H9 (cell line): ENCODE data around the gene BRICD5. TPM values are rescaled to one million over a fixed set of nuclear protein-coding genes. Genes with fewer than 3 reads are reported as not detected.

Source experiments
- DNase-seq: peaks from one replicate; pipeline ENCODE4 v3.0.0-alpha.2; 2017
- H2AFZ ChIP-seq: one replicate; pipeline ENCODE4 v1.6.1; 2013; ENCODE audit warnings: mild to moderate bottlenecking, low read length, control low read depth, moderate library complexity
- H2AK5ac ChIP-seq: 2 replicates; pipeline ENCODE4 v1.6.1; 2013; ENCODE audit warnings: low read length, control low read depth, mixed read lengths; ENCODE audit not compliant: insufficient read length
- H2BK120ac ChIP-seq: one replicate; pipeline ENCODE4 v1.6.1; 2013; ENCODE audit warnings: low read depth, mild to moderate bottlenecking, low read length, control low read depth, inconsistent platforms; ENCODE audit not compliant: poor library complexity, severe bottlenecking
- H2BK12ac ChIP-seq: 2 replicates; pipeline ENCODE4 v1.6.1; 2013; ENCODE audit warnings: low read length, control low read depth, mixed read lengths, low read depth; ENCODE audit not compliant: insufficient read length
- H2BK15ac ChIP-seq: 2 replicates; pipeline ENCODE4 v1.6.1; 2013; ENCODE audit warnings: low read depth, low read length, control low read depth
- H2BK20ac ChIP-seq: one replicate; pipeline ENCODE4 v1.6.1; 2013; ENCODE audit warnings: low read depth, mild to moderate bottlenecking, low read length, control low read depth, inconsistent platforms; ENCODE audit not compliant: poor library complexity, severe bottlenecking
- H2BK5ac ChIP-seq: 2 replicates; pipeline ENCODE4 v1.6.1; 2013; ENCODE audit warnings: low read length, control low read depth, mixed read lengths; ENCODE audit not compliant: insufficient read length
- H3K14ac ChIP-seq: 2 replicates; pipeline ENCODE4 v1.6.1; 2013; ENCODE audit warnings: low read length, control low read depth; ENCODE audit not compliant: insufficient read depth
- H3K18ac ChIP-seq: 2 replicates; pipeline ENCODE4 v1.6.1; 2013; ENCODE audit warnings: low read depth, mild to moderate bottlenecking, mixed read lengths, low read length, control low read depth; ENCODE audit not compliant: insufficient read length
- H3K23ac ChIP-seq: 2 replicates; pipeline ENCODE4 v1.6.1; 2013; ENCODE audit warnings: low read length, control low read depth, mixed read lengths, low read depth; ENCODE audit not compliant: insufficient read length
- H3K23me2 ChIP-seq: 2 replicates; pipeline ENCODE4 v1.6.1; 2013; ENCODE audit warnings: low read depth, mild to moderate bottlenecking, mixed read lengths, low read length, control low read depth; ENCODE audit not compliant: insufficient read length, poor library complexity, severe bottlenecking
- H3K27ac ChIP-seq: 2 replicates; pipeline ENCODE4 v1.5.1; 2013; ENCODE audit warnings: low read length, control low read depth, mixed read lengths, low read depth; ENCODE audit not compliant: insufficient read length
- H3K27me3 ChIP-seq: 2 replicates; pipeline ENCODE4 v1.6.1; 2013; ENCODE audit warnings: low read length, control low read depth, inconsistent platforms; ENCODE audit not compliant: insufficient read depth
- H3K4ac ChIP-seq: 2 replicates; pipeline ENCODE4 v1.6.1; 2013; ENCODE audit warnings: low read depth, mild to moderate bottlenecking, control low read depth, inconsistent platforms, low read length, moderate library complexity
- H3K4me1 ChIP-seq: 2 replicates; pipeline ENCODE4 v1.6.1; 2013; ENCODE audit warnings: low read length, control low read depth, inconsistent platforms; ENCODE audit not compliant: insufficient read depth
- H3K4me2 ChIP-seq: 2 replicates; pipeline ENCODE4 v1.6.1; 2013; ENCODE audit warnings: low read length, control low read depth, mixed read lengths; ENCODE audit not compliant: insufficient read length, insufficient read depth
- H3K56ac ChIP-seq: 2 replicates; pipeline ENCODE4 v1.6.1; 2013; ENCODE audit warnings: low read depth, mild to moderate bottlenecking, mixed read lengths, low read length, control low read depth; ENCODE audit not compliant: insufficient read length
- H3K79me1 ChIP-seq: 2 replicates; pipeline ENCODE4 v1.6.1; 2013; ENCODE audit warnings: low read depth, mild to moderate bottlenecking, moderate library complexity, low read length, control low read depth, inconsistent platforms; ENCODE audit not compliant: insufficient read depth, poor library complexity, severe bottlenecking
- H3K79me2 ChIP-seq: 2 replicates; pipeline ENCODE4 v1.6.1; 2013; ENCODE audit warnings: low read length, control low read depth, inconsistent platforms; ENCODE audit not compliant: insufficient read depth
- H3K9ac ChIP-seq: 2 replicates; pipeline ENCODE4 v1.6.1; 2013; ENCODE audit warnings: low read length, control low read depth, mixed read lengths; ENCODE audit not compliant: insufficient read length; ENCODE audit errors: extremely low read depth
- H3K9me3 ChIP-seq: one replicate; pipeline ENCODE4 v1.6.1; 2013; ENCODE audit warnings: low read depth, low read length, inconsistent platforms; ENCODE audit not compliant: control insufficient read depth
- H3T11ph ChIP-seq: one replicate; pipeline ENCODE4 v1.6.1; 2013; ENCODE audit warnings: mild to moderate bottlenecking, low read length, control low read depth, inconsistent platforms
- H4K20me1 ChIP-seq: one replicate; pipeline ENCODE4 v1.6.1; 2013; ENCODE audit not compliant: control insufficient read depth, insufficient read length, insufficient read depth
- H4K5ac ChIP-seq: 2 replicates; pipeline ENCODE4 v1.6.1; 2013; ENCODE audit warnings: low read depth, mild to moderate bottlenecking, mixed read lengths, low read length, control low read depth; ENCODE audit not compliant: insufficient read length
- H4K8ac ChIP-seq: replicated peaks from 2 replicates; pipeline ENCODE4 v1.6.1; 2013; ENCODE audit warnings: low read length, control low read depth, mixed read lengths, low read depth; ENCODE audit not compliant: insufficient read length
- H4K91ac ChIP-seq: 2 replicates; pipeline ENCODE4 v1.6.1; 2013; ENCODE audit warnings: low read depth, mild to moderate bottlenecking, moderate library complexity, mixed read lengths, low read length, control low read depth; ENCODE audit not compliant: insufficient read length
- H3K27ac Mint-ChIP-seq, 3 experiments: 2 replicates in 2 of 3; 3 replicates in 1 of 3; pipeline ENCODE4 v1.8.0; 2020 to 2021; ENCODE audit warnings: mixed read lengths in 3 of 3, mild to moderate bottlenecking in 1 of 3, moderate library complexity in 1 of 3
- H3K27me3 Mint-ChIP-seq: 2 replicates; pipeline ENCODE4 v1.8.0; 2021; ENCODE audit warnings: low read depth, mild to moderate bottlenecking, moderate library complexity, mixed read lengths
- H3K36me3 Mint-ChIP-seq, 3 experiments: 2 replicates in 2 of 3; 3 replicates in 1 of 3; pipeline ENCODE4 v1.8.0; 2020 to 2021; ENCODE audit warnings: low read depth in 3 of 3, mixed read lengths in 3 of 3; ENCODE audit not compliant: insufficient read depth in 1 of 3
- H3K4me1 Mint-ChIP-seq, 2 experiments: 2 replicates each; pipeline ENCODE4 v1.8.0; 2020; ENCODE audit warnings: mixed read lengths in 2 of 2
- H3K4me3 Mint-ChIP-seq, 2 experiments: 2 replicates in 1 of 2; 3 replicates in 1 of 2; pipeline ENCODE4 v1.8.0; 2020 to 2021; ENCODE audit warnings: mild to moderate bottlenecking in 2 of 2, mixed read lengths in 2 of 2, moderate library complexity in 1 of 2
- H3K9me3 Mint-ChIP-seq, 2 experiments: 2 replicates in 1 of 2; 3 replicates in 1 of 2; pipeline ENCODE4 v1.8.0; 2020; ENCODE audit warnings: mild to moderate bottlenecking in 2 of 2, mixed read lengths in 2 of 2, moderate library complexity in 1 of 2
- WGBS: extraction: QIAGEN DNeasy Blood & Tissue Kit; methylation state at CpG from one replicate; pipeline ENCODE4 v1.1.7; 2013; ENCODE audit warnings: missing lambda C conversion rate, low lambda C conversion rate, mixed read lengths; ENCODE audit not compliant: insufficient read length; ENCODE audit errors: extremely low coverage; 5-methylcytosine and 5-hydroxymethylcytosine counted together
- total RNA-seq: library from RNA; stranded (reverse); gene quantifications from 2 replicates; pipeline ENCODE4 v1.2.1, GENCODE V29; 2021
- TF ChIP-seq, protein P1 (sequence below): fragments of 200-600 bp; sonication (generic); conservative IDR thresholded peaks from 3 replicates; pipeline ENCODE4 v1.8.0; 2021; ENCODE audit warnings: antibody characterized with exemption, mild to moderate bottlenecking

The BRICD5 gene
- total RNA-seq, 1 experiment from 2014 or later, result 11.9 TPM

DNA sequence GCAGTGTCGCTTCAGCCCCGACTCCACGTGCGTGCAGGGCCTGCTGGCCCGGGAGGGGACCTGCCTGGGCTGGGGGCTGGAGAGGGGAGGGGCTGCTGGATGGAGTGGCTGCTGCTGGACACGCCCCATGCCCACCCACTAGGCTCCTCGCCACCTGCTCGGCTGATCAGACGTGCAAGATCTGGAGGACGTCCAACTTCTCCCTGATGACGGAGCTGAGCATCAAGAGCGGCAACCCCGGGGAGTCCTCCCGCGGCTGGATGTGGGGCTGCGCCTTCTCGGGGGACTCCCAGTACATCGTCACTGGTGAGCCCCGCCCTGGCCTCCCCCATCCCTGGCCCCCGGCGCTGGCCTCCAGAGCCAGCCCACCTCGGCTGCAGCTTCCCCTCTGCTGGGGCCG lies 2.4 kb downstream of the BRICD5 start:
- Histone ChIP-seq H3K79me2 (peaks cover under 1% of the 10 kb centered on the region; the same call in 1 of the 2 replicates), H4K8ac (no peak overlapping the region), H3K4me1 (no peaks in the 10 kb centered on the region; the same call in 1 of the 2 replicates), H2AFZ (no peak overlapping the region), H3K9me3 (no peaks in the 10 kb centered on the region), H3K23ac (no peak overlapping the region), H3K56ac (no peak overlapping the region), H2BK5ac (no peak overlapping the region), H4K5ac (no peak overlapping the region), H3K4ac (no peak overlapping the region), H2BK20ac (no peak overlapping the region), H3K18ac (no peak overlapping the region), H3K27me3 (no peaks in the 10 kb centered on the region), H3K9ac (no peak overlapping the region), H4K91ac (no peak overlapping the region), H3K79me1 (peaks cover 5% of the 10 kb centered on the region), H3T11ph (no peak overlapping the region), H2BK15ac (no peak overlapping the region), H2AK5ac (no peak overlapping the region), H3K4me2 (no peak overlapping the region), H4K20me1 (no peaks in the 10 kb centered on the region), H3K14ac (no peak overlapping the region), H3K27ac (no peak overlapping the region), H2BK12ac (no peak overlapping the region), H3K23me2 (peaks cover 13% of the 10 kb centered on the region), H2BK120ac (no peak overlapping the region)
- peaks cover 9% of the 10 kb centered on the region for H3K27me3 Mint-ChIP-seq
- H3K4me1 Mint-ChIP-seq, result peaks cover 16 to 19% of the 10 kb centered on the region in 2 experiments
- peaks cover 14 to 44% (median 43%) of the 10 kb centered on the region in 3 experiments; a peak in 6 of 7 replicates for H3K36me3 Mint-ChIP-seq
- TF ChIP-seq, protein P1, sequence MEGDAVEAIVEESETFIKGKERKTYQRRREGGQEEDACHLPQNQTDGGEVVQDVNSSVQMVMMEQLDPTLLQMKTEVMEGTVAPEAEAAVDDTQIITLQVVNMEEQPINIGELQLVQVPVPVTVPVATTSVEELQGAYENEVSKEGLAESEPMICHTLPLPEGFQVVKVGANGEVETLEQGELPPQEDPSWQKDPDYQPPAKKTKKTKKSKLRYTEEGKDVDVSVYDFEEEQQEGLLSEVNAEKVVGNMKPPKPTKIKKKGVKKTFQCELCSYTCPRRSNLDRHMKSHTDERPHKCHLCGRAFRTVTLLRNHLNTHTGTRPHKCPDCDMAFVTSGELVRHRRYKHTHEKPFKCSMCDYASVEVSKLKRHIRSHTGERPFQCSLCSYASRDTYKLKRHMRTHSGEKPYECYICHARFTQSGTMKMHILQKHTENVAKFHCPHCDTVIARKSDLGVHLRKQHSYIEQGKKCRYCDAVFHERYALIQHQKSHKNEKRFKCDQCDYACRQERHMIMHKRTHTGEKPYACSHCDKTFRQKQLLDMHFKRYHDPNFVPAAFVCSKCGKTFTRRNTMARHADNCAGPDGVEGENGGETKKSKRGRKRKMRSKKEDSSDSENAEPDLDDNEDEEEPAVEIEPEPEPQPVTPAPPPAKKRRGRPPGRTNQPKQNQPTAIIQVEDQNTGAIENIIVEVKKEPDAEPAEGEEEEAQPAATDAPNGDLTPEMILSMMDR, result no peak
- DNase-seq, result no peak
- peak overlapping the region in 1 of 3 experiments; percentile 15; a peak in 1 of 7 replicates for H3K27ac Mint-ChIP-seq
- no CpG with 5 or more reads among the region's 23 CpGs for WGBS
- H3K4me3 Mint-ChIP-seq, result no peak overlapping the region
- peaks cover 0 to 8% of the 10 kb centered on the region in 2 experiments; a peak in 1 of 5 replicates for H3K9me3 Mint-ChIP-seq
